GM18511 (cell line): ENCODE data around the gene VSTM4.

ENCODE experiments used
- ATAC-seq: cut with Tn5 transposase; IDR thresholded peaks from one replicate; pipeline ENCODE4 v1.9.1; 2021; ENCODE audit warnings: mild to moderate bottlenecking, moderate library complexity; ENCODE audit not compliant: unreplicated experiment

Gene VSTM4, protein sequence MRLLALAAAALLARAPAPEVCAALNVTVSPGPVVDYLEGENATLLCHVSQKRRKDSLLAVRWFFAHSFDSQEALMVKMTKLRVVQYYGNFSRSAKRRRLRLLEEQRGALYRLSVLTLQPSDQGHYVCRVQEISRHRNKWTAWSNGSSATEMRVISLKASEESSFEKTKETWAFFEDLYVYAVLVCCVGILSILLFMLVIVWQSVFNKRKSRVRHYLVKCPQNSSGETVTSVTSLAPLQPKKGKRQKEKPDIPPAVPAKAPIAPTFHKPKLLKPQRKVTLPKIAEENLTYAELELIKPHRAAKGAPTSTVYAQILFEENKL

DNA sequence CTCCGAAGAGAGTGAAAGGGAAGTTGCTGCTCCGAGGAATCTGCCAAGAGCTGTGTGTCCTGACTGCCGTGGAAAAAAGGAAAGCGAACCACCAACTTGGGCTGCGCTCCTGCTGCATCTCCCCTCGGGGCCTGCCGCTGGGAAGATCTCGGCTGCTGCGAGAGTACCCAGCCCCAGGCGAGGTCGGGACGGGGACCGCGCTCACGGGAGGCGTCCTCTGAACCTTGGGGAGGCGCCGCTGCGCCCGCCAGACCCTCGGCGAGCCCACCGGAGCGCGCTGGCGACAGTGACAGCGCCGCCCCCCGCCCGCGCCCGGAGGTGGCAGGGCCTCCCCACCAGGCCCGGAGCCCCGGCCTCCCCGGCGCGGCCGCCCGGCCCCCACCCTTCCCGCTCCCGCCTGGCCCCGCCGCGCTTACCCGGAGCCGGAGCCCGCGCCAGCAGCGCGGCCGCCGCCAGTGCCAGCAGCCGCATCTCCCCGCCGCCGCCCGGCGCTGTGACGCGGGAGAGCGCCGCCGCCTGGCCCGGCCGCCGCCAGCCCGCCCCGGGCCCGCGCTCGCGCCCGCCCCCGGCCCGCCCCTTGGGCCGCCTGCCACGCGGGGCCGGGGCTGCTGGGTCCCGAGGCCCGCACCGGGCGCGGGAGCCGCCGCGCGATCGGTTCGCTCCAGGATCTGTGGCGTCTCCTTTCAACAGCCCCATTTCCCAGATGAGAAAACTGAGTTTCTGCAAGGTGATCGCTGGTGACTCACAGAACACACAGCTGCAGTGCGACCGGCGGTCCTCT is at the start of gene VSTM4:
Gene VSTM4 (minus strand): TSS at position 508 of the 781 bp plus-strand sequence. CDS start 37 bp downstream, at position 471.
- no peak for ATAC-seq

DNA sequence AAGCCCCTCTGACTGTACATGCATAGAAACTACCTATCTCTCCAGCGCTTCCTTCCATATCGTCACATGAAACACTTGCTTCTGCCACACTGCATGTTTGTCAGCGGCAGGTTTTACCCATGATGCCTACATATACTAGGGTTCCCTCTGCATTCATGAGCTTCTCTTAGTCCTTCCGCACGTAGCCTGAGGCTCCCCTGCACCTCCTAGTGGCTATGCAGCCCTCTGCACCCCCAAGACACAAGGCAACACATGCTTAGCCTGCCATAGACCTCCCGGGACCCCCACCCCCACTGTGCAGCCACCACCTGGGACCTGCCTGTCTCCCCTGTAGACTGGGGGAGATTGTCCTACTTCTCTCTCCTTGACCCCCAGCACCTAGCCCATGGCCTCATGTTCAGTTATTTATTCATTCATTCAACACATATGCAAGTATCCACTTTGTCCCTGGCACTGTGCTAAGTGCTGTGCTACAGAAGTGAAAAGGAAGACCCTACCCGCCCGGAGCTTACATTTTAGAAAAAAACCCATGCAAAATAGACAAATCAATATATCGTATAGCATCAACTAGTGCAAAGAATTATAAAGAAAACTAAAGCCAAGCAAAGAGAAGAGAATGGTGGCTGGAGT is 49.4 kb upstream of the VSTM4 start:
- ATAC-seq = peak; percentile 91

DNA sequence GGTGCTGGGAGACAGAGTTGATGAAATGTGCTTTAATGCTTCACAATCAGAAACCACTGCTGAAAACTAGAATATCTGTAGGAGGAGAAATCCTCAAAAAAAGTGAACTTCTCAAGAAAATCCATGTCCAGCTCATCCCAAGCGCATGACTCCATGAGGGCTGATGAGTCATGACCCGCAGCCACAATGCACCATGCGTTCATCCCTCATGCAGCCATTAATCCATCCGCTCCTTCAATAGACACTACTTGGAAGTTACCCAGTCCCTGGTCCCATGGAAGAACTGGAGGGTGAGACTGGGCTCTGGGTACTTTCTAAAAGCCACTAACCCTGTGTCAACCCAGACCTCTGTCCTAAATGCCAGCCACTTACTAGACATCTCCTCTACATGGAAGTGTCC is 48.4 kb upstream of the VSTM4 start:
- no peak for ATAC-seq

DNA sequence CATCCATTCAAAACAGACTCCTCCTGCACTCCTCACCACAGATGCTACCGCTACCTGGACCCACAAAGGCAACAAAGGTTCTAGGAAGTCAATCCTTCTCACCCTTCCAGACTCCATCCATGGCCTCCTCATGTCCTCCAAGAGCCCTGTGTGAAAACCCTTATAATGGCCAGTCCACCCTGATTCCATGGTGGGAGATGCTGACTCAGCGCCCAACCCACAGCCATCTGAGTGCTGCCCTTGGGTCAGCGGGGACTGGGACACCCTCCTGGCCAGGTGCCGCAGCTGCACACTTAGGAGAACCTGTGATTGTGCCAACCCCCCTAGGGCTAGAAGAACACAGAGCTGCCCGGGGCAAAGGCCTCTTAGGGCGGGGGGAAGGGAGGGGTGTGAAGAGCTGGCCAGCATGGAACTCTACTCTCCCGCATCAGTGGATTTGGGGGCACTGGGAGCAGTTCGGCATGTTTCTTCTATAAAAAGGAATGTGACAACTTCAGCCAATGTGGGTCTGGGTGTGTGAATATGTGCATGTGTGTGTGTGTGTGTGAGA is 47.5 kb upstream of the VSTM4 start:
- ATAC-seq = no peak

DNA sequence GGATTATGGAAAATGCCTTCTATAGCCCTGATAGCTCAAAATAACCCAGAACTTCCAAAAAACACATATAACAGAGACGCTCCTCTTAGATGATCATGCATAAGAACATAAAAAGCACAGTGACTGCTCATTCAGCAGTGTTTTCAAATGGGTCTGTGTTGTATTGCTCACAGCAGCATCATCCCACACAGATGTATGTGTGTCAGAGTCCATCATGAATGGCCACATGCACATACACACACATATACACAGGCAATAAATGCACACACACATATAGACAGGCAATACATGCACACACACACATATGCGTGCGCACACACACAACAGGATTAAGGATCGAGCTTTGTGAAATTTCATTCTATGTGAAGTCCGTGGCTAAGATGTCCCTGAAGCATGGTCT is 46.7 kb upstream of the VSTM4 start:
- ATAC-seq = no peak

DNA sequence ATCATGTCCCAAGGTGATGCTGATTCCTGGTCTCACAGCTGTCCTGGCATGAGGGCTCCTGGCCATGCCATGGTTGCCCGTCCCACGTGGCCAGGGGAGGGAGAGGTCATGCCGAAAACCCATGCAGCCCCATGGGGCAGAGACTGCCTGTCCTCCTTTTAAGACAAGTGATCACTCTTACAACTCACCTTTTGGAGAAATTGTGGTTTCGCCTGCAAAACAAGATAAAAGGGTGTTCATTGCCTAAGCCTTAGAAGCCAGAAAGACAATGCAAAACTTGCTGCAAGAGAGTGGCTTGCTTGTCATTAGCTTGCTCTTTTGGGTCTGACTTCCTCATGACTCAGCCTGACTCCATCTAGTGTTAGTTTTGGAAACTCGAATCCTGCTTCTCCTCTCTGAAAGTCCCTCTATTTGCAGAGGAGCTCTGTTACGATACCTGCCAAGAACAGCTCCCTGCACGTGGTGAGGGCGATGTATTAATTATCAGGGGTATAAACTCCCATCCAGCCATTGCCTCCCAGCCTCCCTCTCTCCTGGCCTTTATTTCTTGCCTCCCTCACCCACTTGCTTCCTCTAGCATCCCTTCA is 46.2 kb upstream of the VSTM4 start:
- ATAC-seq = no peak

DNA sequence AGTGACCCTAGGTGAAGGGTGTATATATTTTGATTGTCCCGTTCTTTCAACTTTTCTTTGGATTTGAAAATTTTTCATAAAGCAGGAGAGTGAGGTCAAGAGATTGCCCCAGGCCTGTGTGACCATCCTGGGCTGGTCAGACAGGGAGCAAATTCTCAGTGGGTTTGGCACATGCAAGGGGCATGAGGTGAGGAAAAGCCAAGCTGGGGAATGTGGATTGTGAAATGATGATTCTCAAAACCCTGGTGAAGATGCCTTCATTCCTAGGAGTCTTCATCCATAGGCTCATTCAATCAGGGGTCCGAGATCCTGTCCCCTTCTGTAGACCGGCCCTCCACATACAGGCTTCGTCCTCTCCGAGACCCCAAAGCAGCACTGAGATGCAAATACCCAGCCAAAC is 45.5 kb upstream of the VSTM4 start:
- ATAC-seq = no peak

DNA sequence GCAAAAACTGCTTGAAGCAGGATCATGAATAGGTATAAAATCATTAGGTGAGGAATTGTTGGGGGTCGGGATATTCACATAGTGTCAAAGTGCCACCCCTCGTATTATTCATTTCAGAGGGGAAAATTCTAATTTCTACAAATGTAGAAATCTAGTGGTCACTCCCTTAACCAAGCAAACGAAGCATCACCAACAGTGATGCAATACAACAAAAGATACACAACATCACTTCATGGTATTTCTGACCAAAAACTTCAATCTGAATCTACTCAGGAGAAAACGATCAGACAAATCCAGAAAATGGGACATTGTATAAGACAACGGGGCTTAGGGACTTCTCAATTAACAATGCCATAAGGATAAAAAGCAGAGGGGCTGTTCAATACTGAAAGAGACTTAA is 44.8 kb upstream of the VSTM4 start:
- no peak for ATAC-seq

DNA sequence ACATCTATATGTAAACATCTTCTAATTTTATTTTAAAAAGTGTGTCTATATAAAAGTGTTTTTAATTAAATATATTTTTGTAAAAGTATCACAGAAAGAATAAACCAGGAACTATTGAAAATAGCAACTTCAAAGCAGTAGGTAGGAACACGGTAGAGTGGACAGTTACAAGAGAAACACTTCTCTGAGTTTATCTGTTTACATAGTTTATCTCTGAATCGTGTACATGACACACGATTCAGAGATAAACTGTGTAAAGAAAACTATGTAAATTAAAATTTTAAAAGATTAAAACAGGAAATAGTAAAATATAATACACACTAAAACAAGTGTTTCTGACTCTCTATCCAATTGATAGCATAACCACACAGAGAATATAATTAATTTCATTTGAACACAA is 43.6 kb upstream of the VSTM4 start:
- no peak for ATAC-seq

DNA sequence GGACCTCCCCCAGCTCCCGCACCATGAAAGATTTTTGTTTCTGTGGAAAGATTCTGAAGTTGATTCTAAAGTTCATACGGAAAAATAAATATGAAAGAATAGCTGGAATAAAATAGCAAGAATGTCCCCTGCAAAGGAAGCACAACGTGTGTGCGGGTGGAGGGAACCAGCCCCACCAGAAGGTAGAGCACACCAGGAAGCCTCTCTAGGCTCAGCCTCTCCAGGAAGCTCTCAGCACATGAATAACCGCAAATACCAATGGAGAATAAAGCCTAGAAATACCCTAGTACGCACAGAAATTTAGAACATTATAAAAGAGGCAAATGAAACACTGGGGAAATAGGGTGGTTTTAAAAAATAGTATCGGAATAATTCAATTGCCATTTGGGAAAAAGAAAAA is 43.1 kb upstream of the VSTM4 start:
- ATAC-seq = no peak

DNA sequence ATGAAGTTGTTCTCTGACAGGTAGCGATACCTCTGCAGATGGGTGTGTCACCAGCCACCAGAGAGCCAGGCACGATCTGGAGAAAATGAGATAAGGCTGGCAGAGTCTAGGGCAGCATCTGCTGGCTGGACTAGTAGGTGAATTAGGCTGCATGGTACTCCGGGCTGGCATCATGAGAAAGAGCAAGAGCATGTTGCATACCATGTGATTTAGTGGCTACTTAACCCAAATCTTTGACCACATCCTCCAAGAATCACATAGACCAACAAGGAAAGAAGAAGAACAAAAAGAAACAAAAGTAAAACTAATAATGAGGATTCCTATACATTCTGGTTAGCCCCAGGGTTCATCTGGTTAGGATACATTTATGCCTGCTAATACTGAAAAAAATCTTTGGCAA is 41.9 kb upstream of the VSTM4 start:
- ATAC-seq = no peak

DNA sequence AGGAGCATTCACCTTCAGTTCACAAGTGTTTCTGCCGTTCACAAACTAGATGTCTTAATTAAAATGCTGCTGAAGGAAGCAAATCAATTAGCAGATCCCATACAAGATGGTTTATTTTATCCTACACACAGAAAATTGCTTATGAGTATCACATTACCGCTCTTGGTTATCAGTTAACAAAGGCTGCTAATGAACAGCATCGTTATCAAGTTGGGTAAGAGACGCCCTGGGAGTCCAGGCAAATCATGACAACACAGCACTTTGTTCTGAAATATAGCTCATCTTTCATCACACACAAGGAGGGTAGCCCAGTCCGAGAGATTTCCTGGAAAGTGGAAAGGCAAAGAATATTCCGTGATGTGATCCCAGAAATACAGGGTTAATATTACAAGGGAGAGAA is 39.3 kb upstream of the VSTM4 start:
- ATAC-seq = no peak

DNA sequence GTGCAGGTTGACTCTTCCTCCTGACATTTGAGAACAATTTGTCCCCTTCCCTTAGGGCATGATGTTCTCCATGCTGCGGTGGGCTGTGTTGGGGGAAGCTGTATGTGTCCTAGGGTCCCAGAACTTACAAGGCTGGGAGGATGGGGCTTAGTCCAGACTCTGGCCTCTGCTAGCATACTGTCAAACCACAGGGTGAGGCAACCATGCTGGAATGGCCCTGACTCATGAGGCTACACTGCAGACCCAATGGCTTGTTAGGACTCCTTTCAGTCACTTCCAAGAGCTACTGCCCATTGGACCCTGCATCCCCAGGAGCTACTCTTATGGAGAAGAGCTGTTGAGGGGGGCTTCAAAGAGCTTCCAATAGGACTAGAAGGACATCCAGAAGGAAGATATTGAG is 38.6 kb upstream of the VSTM4 start:
- ATAC-seq = no peak

DNA sequence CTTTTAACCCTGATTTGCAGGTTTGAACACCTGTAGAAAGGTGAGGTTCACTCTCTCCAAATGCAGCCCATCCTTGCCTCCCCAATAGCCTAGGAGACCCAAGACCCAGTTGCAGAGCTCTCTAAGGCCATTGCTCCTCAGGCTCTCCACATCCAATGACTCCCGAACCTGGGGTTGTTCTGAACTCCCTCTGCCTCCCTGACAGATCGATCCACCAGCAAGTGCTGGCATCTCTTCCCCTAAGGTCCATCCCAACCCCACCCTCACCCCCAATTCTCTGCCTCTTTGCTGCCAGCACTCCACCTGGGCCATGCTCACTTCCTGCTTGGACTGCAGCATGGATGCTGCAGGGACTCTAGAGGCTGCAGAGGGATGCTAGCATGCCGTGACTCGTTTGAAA is 37.8 kb upstream of the VSTM4 start:
- no peak for ATAC-seq

DNA sequence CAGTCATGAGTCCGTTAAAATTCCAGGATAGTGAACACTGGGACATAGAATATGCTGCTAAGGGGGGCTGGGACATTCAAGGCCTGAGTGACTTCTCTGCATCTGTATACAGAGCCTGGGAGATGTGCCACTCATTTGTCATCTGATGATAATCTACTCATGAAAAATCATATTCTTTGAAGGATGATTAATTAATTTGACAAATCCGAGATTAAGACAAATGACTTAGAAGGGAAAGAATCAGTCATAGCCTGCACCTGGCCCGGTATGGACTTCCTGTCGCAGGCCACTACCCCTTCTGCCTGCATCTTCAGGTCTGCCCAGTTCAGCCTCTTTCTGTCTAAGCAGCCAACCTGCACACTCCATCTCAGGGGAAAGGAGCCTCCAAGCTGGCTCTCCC is 37.3 kb upstream of the VSTM4 start:
- no peak for ATAC-seq

DNA sequence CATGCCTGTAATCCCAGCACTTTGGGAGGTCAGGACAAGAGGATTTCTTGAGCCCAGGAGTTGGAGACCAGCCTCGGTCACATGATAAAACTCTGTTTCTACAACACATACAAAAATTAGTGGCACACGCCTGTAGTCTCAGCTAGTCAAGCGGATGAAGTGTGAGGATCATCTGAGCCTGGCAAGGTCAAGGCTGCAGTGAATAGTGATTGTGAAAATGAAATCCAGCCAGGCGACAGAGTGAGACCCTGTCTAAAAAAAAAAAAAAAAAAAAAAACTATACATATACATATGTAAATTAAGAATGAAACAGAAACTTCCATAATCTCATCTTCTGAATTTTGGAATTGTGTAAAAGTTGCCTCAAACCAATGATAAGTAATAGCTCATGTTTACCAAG is 36.7 kb upstream of the VSTM4 start:
- no peak for ATAC-seq

DNA sequence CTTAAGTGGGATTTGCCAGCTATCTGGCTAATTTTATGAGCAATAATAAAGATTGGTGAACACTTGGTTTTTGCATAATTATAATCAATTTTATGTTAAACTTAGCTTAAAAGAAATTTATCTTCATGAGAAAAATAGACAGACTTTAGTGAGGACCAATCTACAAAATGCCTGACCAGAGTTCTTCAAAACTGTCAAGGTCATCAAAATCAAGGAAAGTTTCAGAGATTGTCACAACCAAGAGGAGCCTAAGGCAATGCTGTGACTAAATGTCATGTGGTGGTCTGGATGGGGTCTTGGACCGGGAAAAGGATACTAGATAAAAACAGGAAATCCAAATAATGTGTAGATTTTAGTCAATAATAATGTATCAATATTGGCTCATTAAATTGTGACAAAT is 36.2 kb upstream of the VSTM4 start:
- no peak for ATAC-seq

DNA sequence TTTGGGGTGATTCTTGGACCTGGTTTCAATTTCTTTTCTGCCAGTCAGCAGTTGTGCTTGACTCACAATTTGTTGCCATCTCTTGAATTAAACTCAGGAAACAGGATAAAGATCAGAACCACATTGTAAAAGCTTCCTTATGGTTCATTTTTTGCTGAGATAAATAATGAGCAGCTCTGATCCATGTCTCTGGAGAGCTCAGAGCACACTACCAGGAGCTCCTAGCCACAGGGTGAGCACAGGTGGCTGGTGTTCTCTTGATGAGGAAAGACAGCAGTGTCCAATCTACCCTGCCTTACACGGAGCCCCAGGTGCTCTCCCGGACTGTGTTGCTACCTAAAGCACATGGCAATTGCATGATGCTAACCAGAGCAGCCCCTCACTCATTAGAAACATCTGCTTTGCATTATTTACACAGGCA is 35.7 kb upstream of the VSTM4 start:
- ATAC-seq = no peak

DNA sequence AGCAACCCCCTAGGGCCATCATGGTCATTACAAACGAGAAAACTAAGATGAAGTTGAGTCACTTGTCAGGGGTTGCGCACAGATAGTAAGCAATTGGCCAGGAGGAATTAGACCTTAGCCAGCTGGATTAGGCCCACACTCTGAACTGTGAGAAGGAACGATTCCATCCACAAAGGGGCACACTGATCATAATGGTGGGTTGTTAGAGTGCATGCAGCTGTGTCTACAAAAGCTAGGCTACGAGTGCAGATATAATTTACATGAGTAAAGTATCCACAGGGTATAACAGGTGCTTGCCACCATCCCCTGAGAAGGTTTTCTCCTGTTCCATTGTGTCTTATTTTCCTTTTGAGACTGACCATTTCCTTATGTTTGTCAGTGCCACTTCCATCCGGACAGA is 35.1 kb upstream of the VSTM4 start:
- ATAC-seq = no peak

DNA sequence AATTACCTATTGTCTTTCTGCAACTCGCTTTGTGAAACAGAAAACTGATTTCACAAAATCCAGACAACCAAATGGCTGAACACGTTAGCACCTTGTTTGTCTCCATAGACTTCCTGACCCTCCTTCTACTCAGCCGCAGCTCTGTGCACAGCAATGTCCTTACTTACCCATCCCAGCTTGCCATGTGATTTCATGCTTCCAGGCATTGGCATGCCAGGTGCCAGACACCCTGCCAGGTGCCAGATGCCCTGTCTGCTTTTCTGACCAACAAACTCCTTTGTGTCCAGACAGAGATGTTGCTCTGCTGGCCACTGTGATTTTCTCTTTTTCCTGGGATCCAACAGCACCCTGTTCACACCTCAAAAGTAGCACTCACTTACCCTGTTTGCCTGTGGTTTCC is 34.6 kb upstream of the VSTM4 start:
- ATAC-seq = no peak

DNA sequence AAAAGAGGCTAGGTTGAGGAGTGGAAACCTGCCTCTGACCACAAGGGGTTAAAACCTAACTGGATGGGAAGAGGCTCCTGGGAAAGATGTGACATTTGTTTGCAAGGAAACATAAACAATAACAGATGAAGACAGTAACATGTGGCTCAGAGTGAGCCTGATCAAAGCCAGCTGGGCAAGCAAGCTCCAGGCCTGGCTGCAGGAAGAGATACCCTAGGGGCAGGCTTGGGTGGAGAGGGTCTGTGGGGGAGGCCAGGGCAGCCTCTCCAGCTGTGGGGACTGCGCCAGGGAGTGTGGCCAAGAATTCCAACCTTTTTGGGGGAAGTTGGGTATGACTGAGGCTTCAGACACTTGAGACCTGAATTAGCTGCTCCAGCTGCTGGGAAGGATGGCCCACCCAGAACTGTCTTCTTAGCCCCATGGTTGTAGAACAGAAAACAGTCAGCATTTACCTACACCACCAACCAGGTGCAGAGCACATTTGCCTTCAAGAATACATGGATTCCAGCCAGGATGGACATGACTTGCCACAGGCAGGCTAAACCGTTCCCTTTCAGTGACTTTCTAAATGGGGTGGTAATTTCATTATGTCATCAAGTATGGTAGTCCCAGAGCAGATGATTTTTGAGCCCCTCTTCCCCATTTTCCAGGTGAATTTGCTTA is 28.9 kb upstream of the VSTM4 start:
- no peak for ATAC-seq
